ENCODE results near the gene HES7.

DNA sequence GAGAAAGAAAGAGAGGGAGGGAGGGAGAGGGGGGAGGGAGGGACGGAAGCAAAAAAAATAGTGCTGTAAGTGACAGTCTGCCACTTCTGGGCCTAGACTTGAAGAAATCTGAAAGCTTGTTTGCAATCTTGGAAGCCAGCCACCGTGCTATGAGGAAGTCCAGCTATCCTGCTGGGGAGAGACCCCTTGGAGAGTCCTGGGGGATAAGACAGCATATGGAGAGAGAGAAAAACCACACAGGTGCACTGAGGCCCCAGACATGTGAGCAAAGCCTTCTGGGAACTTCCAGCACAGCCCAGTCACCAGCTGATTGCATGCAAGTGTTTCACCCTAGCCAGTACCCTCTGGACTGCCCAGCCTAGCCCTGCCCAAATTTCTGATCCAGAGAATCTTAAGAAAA, 23.8 kb downstream of the HES7 start:
- no peak for TF ChIP-seq TP53 (CRISPR knock-in tag; IDR thresholded peaks at IDR 0.05)
- TF ChIP-seq, protein P1, sequence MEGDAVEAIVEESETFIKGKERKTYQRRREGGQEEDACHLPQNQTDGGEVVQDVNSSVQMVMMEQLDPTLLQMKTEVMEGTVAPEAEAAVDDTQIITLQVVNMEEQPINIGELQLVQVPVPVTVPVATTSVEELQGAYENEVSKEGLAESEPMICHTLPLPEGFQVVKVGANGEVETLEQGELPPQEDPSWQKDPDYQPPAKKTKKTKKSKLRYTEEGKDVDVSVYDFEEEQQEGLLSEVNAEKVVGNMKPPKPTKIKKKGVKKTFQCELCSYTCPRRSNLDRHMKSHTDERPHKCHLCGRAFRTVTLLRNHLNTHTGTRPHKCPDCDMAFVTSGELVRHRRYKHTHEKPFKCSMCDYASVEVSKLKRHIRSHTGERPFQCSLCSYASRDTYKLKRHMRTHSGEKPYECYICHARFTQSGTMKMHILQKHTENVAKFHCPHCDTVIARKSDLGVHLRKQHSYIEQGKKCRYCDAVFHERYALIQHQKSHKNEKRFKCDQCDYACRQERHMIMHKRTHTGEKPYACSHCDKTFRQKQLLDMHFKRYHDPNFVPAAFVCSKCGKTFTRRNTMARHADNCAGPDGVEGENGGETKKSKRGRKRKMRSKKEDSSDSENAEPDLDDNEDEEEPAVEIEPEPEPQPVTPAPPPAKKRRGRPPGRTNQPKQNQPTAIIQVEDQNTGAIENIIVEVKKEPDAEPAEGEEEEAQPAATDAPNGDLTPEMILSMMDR (IDR thresholded peaks at IDR 0.05): no peak
- no peak for TF ChIP-seq KDM5A (IDR thresholded peaks at IDR 0.05)
- TF ChIP-seq EP300 (IDR thresholded peaks at IDR 0.05): no peak
- TF ChIP-seq CEBPB (IDR thresholded peaks at IDR 0.05): no peak
- no peak for TF ChIP-seq NFE2L2 (conservative IDR thresholded peaks at IDR 0.05; ENCODE audit: low read length)
- TF ChIP-seq RCOR1 (IDR thresholded peaks at IDR 0.05; ENCODE audit: low read depth, low read length): no peak

All from A549 (cell line).